ENCODE data around the gene TCEAL1.
A peak's percentile ranks its signal among the peaks of the same experiment; 100 is the strongest.
"Not testable (repeated sequence)": the region's sequence is repeated elsewhere in the genome, so short reads cannot be mapped to it uniquely, and the experiment has no call there.

TCEAL1 gene

GRCh38 chrX:103628386-103629317 is at the start of gene TCEAL1:
TCEAL1 (plus strand) TSS chrX:103628975; CDS start chrX:103629917, 942 bp downstream.
- peak; percentile 37 for DNase-seq

- DNase-seq: peak; percentile 26
Observed at GRCh38 chrX:103584596-103584995, 44.2 kb upstream of the TCEAL1 start.

- DNase-seq: peak; percentile 15
Observed at GRCh38 chrX:103585411-103586313, 43.1 kb upstream of the TCEAL1 start, which contains the start of gene TCEAL4. TCEAL4 (plus strand) TSS chrX:103585515; CDS start chrX:103586676, 1,161 bp downstream.

GRCh38 chrX:103586314-103586646 is 42.5 kb upstream of the TCEAL1 start:
- DNase-seq: no peak

GRCh38 chrX:103586659-103587058 is 42.1 kb upstream of the TCEAL1 start:
- no peak for DNase-seq

- not testable (repeated sequence) for DNase-seq
Observed at GRCh38 chrX:103592295-103592694, 36.5 kb upstream of the TCEAL1 start.

GRCh38 chrX:103595202-103595601 is 33.6 kb upstream of the TCEAL1 start:
- DNase-seq: not testable (repeated sequence)

- no peak for DNase-seq
Observed at GRCh38 chrX:103607364-103608305, 21.1 kb upstream of the TCEAL1 start, which contains the start of gene TCEAL3. TCEAL3 (plus strand) TSS chrX:103607963; CDS start chrX:103609065, 1,102 bp downstream.

GRCh38 chrX:103608306-103608963 is 20.3 kb upstream of the TCEAL1 start:
- no peak for DNase-seq

GRCh38 chrX:103610282-103610681 is 18.5 kb upstream of the TCEAL1 start:
- DNase-seq: no peak

- DNase-seq: no peak
Observed at GRCh38 chrX:103613362-103613890, 15.3 kb upstream of the TCEAL1 start.

GRCh38 chrX:103614999-103615398 is 13.8 kb upstream of the TCEAL1 start:
- no peak for DNase-seq

GRCh38 chrX:103615781-103616371 is 12.9 kb upstream of the TCEAL1 start:
- no peak for DNase-seq

GRCh38 chrX:103616676-103617186 is 12.0 kb upstream of the TCEAL1 start:
- DNase-seq: no peak

GRCh38 chrX:103624111-103624510 is 4.7 kb upstream of the TCEAL1 start:
- DNase-seq: no peak

- DNase-seq: no peak
Observed at GRCh38 chrX:103626855-103627254, 1.9 kb upstream of the TCEAL1 start.

GRCh38 chrX:103629318-103630170 is 769 bp downstream of the TCEAL1 start:
- peak; percentile 18 for DNase-seq

GRCh38 chrX:103630171-103630511 is 1.4 kb downstream of the TCEAL1 start:
- no peak for DNase-seq

- DNase-seq: no peak
Observed at GRCh38 chrX:103631145-103631544, 2.4 kb downstream of the TCEAL1 start.

- no peak for DNase-seq
Observed at GRCh38 chrX:103635436-103635835, 6.7 kb downstream of the TCEAL1 start.

All from NCI-H446 treated with DMSO at 0.1 percent for 48 hours (cell line).